Globus pallidus (tissue), 1 donor: ENCODE measurements around the gene KIAA0513.

Experiments used
- DNase-seq: peaks from one replicate; pipeline ENCODE4 v3.0.0-alpha.2; 2015; ENCODE audit warnings: low spot score

KIAA0513 gene

DNA sequence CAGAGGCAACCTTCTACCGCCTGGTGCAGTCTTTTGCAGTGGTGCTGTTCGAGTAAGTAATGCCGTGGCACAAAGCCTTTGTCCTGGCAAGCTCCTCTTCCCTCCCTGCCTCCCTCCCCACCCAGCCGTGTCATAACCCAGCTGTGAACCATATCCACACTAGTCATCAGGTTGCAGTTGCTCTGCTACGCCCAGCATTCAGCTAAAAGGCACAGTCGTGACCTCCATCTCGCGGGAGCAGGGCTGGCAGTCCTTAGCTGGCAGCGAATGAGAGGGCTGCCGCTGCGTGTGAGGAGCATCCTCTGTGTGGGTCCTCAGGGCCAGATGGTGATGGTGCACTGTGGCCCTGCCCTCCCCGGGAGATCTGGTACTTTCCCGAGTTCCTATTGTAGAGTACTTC, 45.4 kb downstream of the KIAA0513 start:
- DNase-seq, result no peak

GRCh38 chr16:85074225-85074914, 46.8 kb downstream of the KIAA0513 start:
- no peak for DNase-seq

- DNase-seq, result no peak
Observed at GRCh38 chr16:85075236-85075924, 47.8 kb downstream of the KIAA0513 start.

DNA sequence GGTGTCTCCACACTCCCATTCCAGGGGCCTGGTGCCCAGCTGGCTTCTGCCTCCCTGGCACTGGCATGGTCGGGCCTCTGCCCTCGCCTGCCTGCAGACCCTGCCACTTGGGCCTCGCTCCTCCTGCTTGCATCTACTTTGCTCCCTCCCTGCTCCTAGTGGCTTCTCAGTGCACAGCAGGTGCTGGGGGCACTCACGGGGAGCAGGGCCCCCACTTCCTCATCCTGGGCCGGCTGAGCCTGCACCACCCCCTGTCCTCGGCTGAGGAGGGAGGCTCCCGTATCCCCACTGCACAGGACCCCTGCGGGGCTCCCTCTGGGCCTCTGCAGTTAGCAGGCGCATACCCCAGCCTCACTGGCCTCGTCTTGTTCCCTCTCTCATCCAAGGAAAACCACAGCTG, 49.4 kb downstream of the KIAA0513 start:
- no peak for DNase-seq

DNA sequence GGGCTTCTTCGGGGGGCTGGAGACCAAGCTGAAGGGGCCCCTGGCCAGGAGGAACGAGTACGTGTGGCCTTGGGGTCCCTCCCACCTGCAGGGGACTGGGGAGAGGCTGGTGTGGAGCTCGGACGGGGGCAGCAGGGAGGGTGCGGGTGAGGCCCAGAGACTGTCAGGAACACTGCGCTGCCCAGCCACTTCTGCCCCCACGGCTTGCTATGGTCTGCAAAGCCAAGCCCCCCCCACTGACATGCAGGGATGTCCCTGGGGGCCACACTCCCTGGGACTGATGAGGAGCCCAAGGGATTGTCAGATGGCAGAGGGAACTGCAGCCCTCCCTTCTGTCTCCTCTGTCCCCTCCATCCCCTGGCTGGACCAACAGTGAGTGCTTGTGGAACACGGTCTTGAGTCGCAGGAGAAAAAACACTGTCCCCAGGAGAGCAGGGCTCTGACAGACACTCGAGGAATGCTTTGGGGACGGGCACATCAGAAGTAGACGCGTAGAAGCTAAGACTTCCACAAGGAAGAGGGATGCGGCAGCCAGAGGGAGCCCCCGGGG, 50.1 kb downstream of the KIAA0513 start:
- no peak for DNase-seq

DNA sequence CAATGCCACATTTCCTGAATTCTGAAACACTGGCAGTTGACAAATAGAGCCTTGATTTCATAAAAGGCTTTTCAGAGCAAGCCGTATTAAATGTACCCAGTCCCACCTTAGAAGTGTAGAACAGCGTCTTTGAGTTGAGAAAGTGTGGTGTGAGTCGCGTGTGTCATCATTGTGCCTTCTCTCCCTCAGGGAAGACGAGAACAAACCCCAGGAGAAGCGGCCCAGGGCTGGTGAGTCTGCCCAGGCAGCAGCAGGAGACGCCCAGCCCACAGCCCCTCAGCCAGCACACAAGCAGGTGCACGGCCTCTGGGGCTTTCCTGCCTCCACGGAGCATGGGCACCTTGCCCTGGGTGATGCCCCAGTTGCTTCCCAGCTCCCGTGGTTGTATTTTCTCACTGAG, 50.6 kb downstream of the KIAA0513 start:
- DNase-seq, result no peak

- no peak for DNase-seq
Observed at GRCh38 chr16:85078952-85079351, 51.4 kb downstream of the KIAA0513 start.

- DNase-seq, result no peak
Observed at GRCh38 chr16:85079785-85080570, 52.4 kb downstream of the KIAA0513 start.

DNA sequence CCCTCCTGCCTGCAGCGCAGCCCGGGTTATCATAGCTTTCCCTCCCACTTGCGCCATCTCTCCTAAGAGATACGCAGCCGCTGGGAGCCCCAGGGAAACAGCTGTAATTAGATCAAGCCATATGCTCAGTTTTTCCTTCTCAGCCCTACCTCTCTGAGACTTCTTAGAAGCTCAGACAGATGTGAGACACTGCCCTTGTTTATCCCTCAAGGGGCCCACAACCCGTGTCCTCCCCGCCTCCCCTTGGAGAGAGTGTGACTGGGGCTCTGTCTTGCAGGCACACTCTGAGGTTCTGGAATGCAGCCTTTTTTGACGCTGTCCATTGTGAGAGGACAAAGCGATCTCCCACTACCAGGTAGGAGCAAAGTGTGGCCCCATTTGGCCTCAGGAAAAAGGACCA, 53.4 kb downstream of the KIAA0513 start:
- no peak for DNase-seq

GRCh38 chr16:85081765-85082164, 54.2 kb downstream of the KIAA0513 start:
- DNase-seq, result no peak

- DNase-seq, result no peak
Observed at GRCh38 chr16:85082173-85083050, 54.8 kb downstream of the KIAA0513 start.

DNA sequence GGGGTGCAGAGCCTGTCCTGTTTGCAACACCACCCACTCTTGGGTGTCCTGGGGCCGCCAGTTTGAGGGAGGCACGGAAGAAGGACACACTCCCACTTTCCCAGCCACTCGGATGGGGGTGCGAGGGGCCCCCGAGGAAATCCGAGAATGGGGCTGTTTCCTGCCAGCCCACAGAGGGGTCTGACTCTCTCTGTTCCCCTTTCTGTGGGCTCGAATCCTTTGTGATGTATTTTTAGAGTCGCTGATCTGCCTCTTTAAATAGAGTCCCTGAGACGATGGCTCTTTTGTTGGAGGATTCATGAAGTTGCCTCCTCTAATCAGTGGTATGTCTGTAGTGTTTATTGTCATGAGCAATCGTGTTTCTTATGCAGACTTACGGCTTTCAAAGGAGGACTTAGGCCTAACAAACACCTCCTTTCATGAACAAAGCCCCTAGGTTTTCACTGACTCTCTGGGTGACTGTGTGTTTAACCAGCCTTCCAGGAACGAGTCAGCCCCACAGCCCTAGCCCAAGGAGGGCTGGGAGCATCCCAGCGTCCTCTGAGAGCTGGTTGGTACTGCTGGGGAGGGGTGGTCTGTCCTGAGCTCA, 55.5 kb downstream of the KIAA0513 start:
- DNase-seq, result no peak

GRCh38 chr16:85084841-85085510, 57.4 kb downstream of the KIAA0513 start:
- DNase-seq, result no peak

DNA sequence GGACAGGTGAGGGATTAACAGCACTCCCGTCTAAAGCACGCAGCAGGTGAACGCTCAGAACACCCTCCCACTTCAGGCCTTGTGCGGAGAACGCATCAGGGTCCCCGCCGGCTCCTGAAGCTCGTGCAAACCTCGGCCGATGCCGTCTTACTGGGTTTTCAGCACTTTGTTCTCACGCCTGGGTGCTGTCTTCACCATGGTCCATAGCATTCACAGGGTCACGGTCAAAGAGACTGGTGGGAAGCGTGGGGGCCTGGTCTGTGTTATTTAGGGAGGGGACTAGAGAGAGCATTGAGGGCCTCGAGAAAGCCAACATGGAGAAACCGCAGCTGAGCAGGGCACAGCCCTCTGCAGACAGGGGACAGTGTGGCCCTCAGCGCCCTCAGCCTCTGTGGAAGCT, 58.1 kb downstream of the KIAA0513 start:
- no peak for DNase-seq

DNA sequence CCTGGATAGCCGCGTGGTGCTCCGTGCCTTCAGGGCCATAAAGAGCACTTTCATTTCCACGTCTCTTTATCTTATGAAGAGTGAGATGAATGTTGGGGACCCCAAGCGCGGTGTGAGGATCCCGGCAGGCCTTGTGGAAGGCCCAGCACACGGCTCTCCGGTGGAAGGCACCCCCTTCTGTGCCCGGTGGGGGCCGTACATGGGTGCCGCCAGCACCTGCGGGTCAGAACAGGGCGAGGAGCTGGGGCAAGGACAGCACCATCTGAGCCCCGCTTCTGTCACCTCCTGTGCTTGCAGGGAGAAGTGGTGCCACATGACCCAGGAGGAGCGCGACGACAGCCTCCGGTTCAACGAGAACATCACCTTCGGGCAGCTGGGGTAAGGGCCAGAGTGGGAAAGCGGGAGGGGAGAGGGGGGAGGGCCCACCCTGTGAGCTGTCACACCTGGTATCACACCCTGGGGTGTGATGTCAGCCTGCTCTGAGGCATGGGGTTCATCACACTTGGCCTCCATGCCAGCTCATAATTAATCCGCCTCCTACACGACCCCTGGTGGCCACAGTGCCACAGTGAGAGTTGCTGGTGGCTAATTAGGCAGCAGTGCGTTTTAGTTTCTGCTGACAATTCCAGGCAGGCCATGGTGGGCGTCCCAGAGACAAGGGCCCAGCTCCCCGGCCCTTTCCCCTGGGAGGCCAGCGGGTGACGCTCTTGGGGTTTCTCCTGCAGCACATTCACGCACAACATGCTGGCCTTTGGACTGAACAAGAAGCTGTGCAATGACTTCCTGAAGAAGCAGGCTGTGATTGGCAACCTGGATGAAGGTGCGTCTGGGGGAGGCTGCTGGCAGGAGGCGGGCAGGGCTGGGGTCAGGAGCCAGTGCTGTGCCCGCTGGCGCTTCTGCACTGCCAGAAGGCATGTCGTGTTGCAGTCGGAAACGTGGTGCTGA, 59.0 kb downstream of the KIAA0513 start:
- DNase-seq, result peak; percentile 46

- DNase-seq, result no peak
Observed at GRCh38 chr16:85087899-85088569, 60.4 kb downstream of the KIAA0513 start.

DNA sequence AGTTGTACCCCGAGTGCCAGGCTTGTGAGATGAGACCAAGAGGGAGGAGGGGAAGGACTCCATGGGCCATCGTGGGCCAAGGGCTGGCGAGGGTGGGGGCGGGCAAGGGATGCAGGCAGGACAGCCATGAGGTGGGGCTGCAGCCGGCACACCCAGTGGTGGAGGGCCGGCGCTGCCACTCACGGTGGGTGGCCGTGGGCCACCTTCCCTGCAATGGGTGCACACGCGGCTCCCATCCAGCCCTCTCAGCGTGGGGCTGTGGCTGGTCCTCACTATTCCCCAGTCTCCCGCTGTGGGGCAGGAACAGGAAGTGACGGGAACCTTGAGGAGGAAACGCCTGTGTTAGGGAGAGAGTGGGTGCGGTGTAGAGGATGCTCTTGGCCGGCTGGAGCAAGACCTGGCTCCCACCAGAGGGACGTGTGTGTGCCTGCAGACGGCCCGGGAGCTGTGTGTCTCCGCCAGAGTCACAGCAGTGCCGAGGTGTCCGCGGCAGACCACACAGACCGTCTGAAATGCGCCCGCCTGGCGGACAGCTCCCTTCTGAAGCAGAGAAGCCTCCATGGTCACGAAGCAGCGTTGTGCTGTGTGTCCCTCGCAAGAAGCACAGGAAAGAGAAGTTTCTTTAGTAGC, 61.1 kb downstream of the KIAA0513 start:
- no peak for DNase-seq

GRCh38 chr16:85089525-85089924, 61.9 kb downstream of the KIAA0513 start:
- no peak for DNase-seq

DNA sequence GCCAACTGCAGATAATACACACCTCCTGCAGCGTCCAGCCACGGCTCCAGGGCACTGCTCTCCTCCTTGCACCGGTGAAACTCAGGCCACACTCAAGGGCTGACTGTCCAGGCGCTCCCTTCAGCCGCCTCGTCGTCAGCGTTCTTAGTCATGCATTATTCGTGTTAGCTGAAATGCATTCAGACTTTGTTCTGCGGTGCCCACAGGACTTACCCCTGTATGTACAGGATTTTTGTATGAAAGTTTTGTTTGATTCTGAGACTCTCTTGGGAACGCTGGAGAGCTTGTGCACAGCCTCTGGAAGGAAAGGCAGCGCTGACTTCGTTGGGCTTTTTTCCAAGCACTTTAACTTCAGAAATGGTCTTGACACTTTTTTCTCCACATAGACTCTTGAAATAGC, 62.6 kb downstream of the KIAA0513 start:
- no peak for DNase-seq
